Placental epithelial cell (primary cell): ENCODE data around the gene STIM1. TPM values are rescaled to one million over a fixed set of nuclear protein-coding genes. Genes with fewer than 3 reads are reported as not detected.
A peak's percentile ranks its signal among the peaks of the same experiment; 100 is the strongest.

ENCODE experiments used
- small RNA-seq: library from RNA; depleted of rRNA; stranded (forward); fragments of <200 nt; gene quantifications from one replicate; pipeline ENCODE3, GENCODE V24; 2012
- total RNA-seq: library from RNA; depleted of rRNA; stranded (reverse); fragments of >200 nt; gene quantifications from 2 replicates; pipeline ENCODE4 v1.2.3, GENCODE V29; 2012

STIM1 gene
- total RNA-seq = 103 and 134 TPM in 2 replicates

GRCh38 chr11:3854977-3855807 lies at the start of gene STIM1:
Gene STIM1 (plus strand): TSS chr11:3855664. CDS start chr11:3856271, 607 bp downstream.

GRCh38 chr11:3807909-3808860 lies 47.3 kb upstream of the STIM1 start, which contains the start of gene PGAP2:
Gene PGAP2 (plus strand): TSS chr11:3808560. CDS start chr11:3811260, 2,700 bp downstream.

GRCh38 chr11:3840870-3841425 lies 14.5 kb upstream of the STIM1 start, which contains the start of gene RHOG:
Gene RHOG (minus strand): TSS chr11:3840959. CDS start chr11:3828138, 12,821 bp downstream.

GRCh38 chr11:4094348-4095291 lies 239.2 kb downstream of the STIM1 start, which contains the start of gene RRM1:
Gene RRM1 (plus strand): TSS chr11:4094799. CDS start chr11:4095013, 214 bp downstream.

Small RNA genes lying within 50 kb of the gene (small RNA-seq; reads per million reads assigned to genes)
- gene AC087441.2 (not detected), gene RF00409 (not detected), gene RPS29P20 (0.46 reads per million, percentile 24 among the genes with 10 or more reads in this experiment)

Other genes with a start within 250 kb of the STIM1 start
- gene ART5, start 213.7 kb upstream of the STIM1 start, total RNA-seq = 3.1 TPM in 1 of 2 replicates, not detected in the other
- gene ART1, start 210.5 kb upstream of the STIM1 start, total RNA-seq = not detected in 2 replicates
- gene CHRNA10, start 184.3 kb upstream of the STIM1 start, total RNA-seq = 0.65 and 1.2 TPM in 2 replicates
- 81.3 and 117 TPM in 2 replicates for gene NUP98, start 58.1 kb upstream of the STIM1 start, total RNA-seq
- gene PGAP2, start 47.1 kb upstream of the STIM1 start, total RNA-seq = 27.1 and 27.5 TPM in 2 replicates
- gene RHOG, start 14.7 kb upstream of the STIM1 start, total RNA-seq = 24.7 and 34.7 TPM in 2 replicates
- 88.1 and 91.9 TPM in 2 replicates for gene RRM1, start 239.1 kb downstream of the STIM1 start, total RNA-seq